Activated CD8-positive, alpha-beta memory T cell treated with anti-CD3 and anti-CD28 coated beads for 24 hours (primary cell): ENCODE results near the gene GSTO2.
A peak's percentile ranks its signal among the peaks of the same experiment; 100 is the strongest.

Source experiments
- DNase-seq: peaks from one replicate; pipeline ENCODE4 v3.0.0-alpha.2; 2020

GSTO2 gene

GRCh38 chr10:104286939-104287338 is 18.0 kb downstream of the GSTO2 start:
- DNase-seq: no peak

GRCh38 chr10:104288355-104288754 is 19.4 kb downstream of the GSTO2 start:
- no peak for DNase-seq

- peak; percentile 95 for DNase-seq
Observed at GRCh38 chr10:104291439-104291951, 22.5 kb downstream of the GSTO2 start.

- no peak for DNase-seq
Observed at GRCh38 chr10:104293011-104293410, 24.0 kb downstream of the GSTO2 start.

- no peak for DNase-seq
Observed at GRCh38 chr10:104293781-104294321, 24.9 kb downstream of the GSTO2 start.

GRCh38 chr10:104296687-104297436 is 27.9 kb downstream of the GSTO2 start:
- no peak for DNase-seq

- DNase-seq: no peak
Observed at GRCh38 chr10:104297697-104298660, 29.0 kb downstream of the GSTO2 start.

- no peak for DNase-seq
Observed at GRCh38 chr10:104299031-104299904, 30.3 kb downstream of the GSTO2 start.

- DNase-seq: no peak
Observed at GRCh38 chr10:104300002-104300735, 31.2 kb downstream of the GSTO2 start.

GRCh38 chr10:104300736-104301292 is 31.8 kb downstream of the GSTO2 start:
- no peak for DNase-seq

- DNase-seq: no peak
Observed at GRCh38 chr10:104301907-104302690, 33.1 kb downstream of the GSTO2 start.

- DNase-seq: peak; percentile 56
Observed at GRCh38 chr10:104303594-104304355, 34.8 kb downstream of the GSTO2 start.

- DNase-seq: no peak
Observed at GRCh38 chr10:104304356-104304745, 35.4 kb downstream of the GSTO2 start.

- DNase-seq: no peak
Observed at GRCh38 chr10:104304927-104305326, 35.9 kb downstream of the GSTO2 start.

GRCh38 chr10:104306897-104307296 is 37.9 kb downstream of the GSTO2 start:
- DNase-seq: peak; percentile 58

GRCh38 chr10:104307576-104308438 is 38.8 kb downstream of the GSTO2 start:
- DNase-seq: peak; percentile 61

- DNase-seq: peak; percentile 65
Observed at GRCh38 chr10:104308439-104308903, 39.5 kb downstream of the GSTO2 start.
